ENCODE data around the gene C4orf50.

The C4orf50 gene

GRCh38 chr4:5956285-5957021 lies 61.8 kb downstream of the C4orf50 start:
- Histone ChIP-seq H3F3A (ENCODE audit: insufficient read depth, low read length) (no peaks in the 10 kb centered on the region), H3K4me3 (ENCODE audit: low read depth, low read length, poor library complexity, severe bottlenecking) (peak overlapping the region; percentile 10), H3K4me2 (ENCODE audit: low read length) (no peak overlapping the region; the same call in 1 of the 2 replicates), H3K9ac (ENCODE audit: low read length) (no peak overlapping the region), H4K20me1 (ENCODE audit: insufficient read depth, low read length) (no peaks in the 10 kb centered on the region), H3K27me3 (ENCODE audit: insufficient read depth, low read length) (no peaks in the 10 kb centered on the region), H3K36me3 (ENCODE audit: insufficient read depth, low read length) (no peaks in the 10 kb centered on the region), H3K9me2 (ENCODE audit: low read depth, low read length) (no peaks in the 10 kb centered on the region), H3K79me2 (ENCODE audit: insufficient read depth, low read length) (no peaks in the 10 kb centered on the region), H2AFZ (ENCODE audit: low read length) (no peak overlapping the region), H3K9me3 (ENCODE audit: low read length) (no peaks in the 10 kb centered on the region), H3K4me1 (ENCODE audit: insufficient read depth, low read length, severe bottlenecking) (no peaks in the 10 kb centered on the region), H3K27ac (ENCODE audit: low read depth, low read length, poor library complexity, severe bottlenecking) (no peak overlapping the region)
- TF ChIP-seq EZH2 (IDR thresholded peaks at IDR 0.05; ENCODE audit: borderline replicate concordance, low read length): no peak
- TF ChIP-seq, protein P1, sequence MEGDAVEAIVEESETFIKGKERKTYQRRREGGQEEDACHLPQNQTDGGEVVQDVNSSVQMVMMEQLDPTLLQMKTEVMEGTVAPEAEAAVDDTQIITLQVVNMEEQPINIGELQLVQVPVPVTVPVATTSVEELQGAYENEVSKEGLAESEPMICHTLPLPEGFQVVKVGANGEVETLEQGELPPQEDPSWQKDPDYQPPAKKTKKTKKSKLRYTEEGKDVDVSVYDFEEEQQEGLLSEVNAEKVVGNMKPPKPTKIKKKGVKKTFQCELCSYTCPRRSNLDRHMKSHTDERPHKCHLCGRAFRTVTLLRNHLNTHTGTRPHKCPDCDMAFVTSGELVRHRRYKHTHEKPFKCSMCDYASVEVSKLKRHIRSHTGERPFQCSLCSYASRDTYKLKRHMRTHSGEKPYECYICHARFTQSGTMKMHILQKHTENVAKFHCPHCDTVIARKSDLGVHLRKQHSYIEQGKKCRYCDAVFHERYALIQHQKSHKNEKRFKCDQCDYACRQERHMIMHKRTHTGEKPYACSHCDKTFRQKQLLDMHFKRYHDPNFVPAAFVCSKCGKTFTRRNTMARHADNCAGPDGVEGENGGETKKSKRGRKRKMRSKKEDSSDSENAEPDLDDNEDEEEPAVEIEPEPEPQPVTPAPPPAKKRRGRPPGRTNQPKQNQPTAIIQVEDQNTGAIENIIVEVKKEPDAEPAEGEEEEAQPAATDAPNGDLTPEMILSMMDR (IDR thresholded peaks at IDR 0.05; ENCODE audit: low read length): no peak

DNA sequence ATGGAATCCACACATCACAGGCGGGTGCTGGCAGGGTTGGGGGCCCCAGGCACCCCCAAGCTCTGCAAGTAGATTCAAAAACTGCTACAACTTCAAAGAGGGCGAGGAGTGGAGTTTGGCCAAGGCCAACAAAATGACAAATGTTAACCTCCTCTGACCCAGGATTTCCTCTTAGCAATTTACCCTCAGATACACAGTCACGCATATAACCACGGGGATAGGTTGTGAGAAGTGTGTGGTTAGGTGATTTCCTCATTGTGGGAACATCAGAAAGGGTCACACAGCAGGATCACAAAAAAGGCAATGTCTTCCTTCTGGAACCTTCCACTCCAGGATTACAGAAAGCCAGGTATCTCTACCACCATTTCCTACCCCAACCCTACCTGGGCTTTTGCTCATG lies 62.4 kb downstream of the C4orf50 start:
- H3K27ac ChIP-seq (ENCODE audit: low read depth, low read length, poor library complexity, severe bottlenecking): no peak overlapping the region
- no peaks in the 10 kb centered on the region for H4K20me1 ChIP-seq (ENCODE audit: insufficient read depth, low read length)
- H3K4me2 ChIP-seq (ENCODE audit: low read length): no peak overlapping the region
- H3K27me3 ChIP-seq (ENCODE audit: insufficient read depth, low read length): no peaks in the 10 kb centered on the region
- H3K9ac ChIP-seq (ENCODE audit: low read length): no peak overlapping the region
- TF ChIP-seq EZH2 (IDR thresholded peaks at IDR 0.05; ENCODE audit: borderline replicate concordance, low read length): no peak
- TF ChIP-seq, protein P1 (IDR thresholded peaks at IDR 0.05; ENCODE audit: low read length): no peak
- no peaks in the 10 kb centered on the region for H3K9me2 ChIP-seq (ENCODE audit: low read depth, low read length)
- no peaks in the 10 kb centered on the region for H3K36me3 ChIP-seq (ENCODE audit: insufficient read depth, low read length)
- H3K9me3 ChIP-seq (ENCODE audit: low read length): no peaks in the 10 kb centered on the region
- no peaks in the 10 kb centered on the region for H3F3A ChIP-seq (ENCODE audit: insufficient read depth, low read length)
- H3K4me1 ChIP-seq (ENCODE audit: insufficient read depth, low read length, severe bottlenecking): no peaks in the 10 kb centered on the region
- H3K4me3 ChIP-seq (ENCODE audit: low read depth, low read length, poor library complexity, severe bottlenecking): no peak overlapping the region
- no peaks in the 10 kb centered on the region for H3K79me2 ChIP-seq (ENCODE audit: insufficient read depth, low read length)
- H2AFZ ChIP-seq (ENCODE audit: low read length): no peak overlapping the region

DNA sequence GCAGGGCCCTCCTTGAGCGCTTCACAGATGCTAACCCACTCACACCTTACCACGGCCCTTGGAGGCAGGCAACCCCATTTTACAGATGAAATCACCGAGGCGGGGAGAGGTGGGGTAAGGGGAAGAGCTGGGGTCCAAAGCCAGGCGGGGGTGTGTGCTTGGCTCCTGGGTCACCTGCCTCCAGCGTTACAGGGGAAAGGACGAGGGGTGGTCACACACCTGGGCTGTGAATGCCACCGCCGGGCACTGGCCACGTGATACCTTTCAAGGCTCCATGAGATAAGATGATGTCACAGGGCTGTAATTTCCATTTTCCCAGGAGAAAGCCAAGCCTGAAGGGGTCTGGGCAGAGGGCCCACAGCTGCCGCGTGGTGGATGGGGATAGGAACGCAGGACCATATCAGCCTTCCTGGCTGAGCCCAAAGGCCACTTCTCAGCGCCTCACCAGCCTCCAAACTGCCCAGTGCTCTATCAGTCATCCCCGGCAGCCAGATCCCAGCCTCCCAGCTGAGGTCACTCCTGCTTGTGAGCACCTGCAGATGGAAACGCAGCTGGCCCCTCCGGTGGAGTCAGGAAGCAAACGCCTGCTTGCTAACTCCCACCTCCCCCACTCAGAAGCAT lies 62.9 kb downstream of the C4orf50 start:
- Histone ChIP-seq H4K20me1 (ENCODE audit: insufficient read depth, low read length) (no peaks in the 10 kb centered on the region), H3K27me3 (ENCODE audit: insufficient read depth, low read length) (no peaks in the 10 kb centered on the region), H3K9me2 (ENCODE audit: low read depth, low read length) (no peaks in the 10 kb centered on the region), H3K4me2 (ENCODE audit: low read length) (no peak overlapping the region), H3K79me2 (ENCODE audit: insufficient read depth, low read length) (no peaks in the 10 kb centered on the region), H3K4me3 (ENCODE audit: low read depth, low read length, poor library complexity, severe bottlenecking) (no peak overlapping the region), H3K9ac (ENCODE audit: low read length) (no peak overlapping the region), H2AFZ (ENCODE audit: low read length) (no peak overlapping the region), H3K9me3 (ENCODE audit: low read length) (no peaks in the 10 kb centered on the region), H3K4me1 (ENCODE audit: insufficient read depth, low read length, severe bottlenecking) (no peaks in the 10 kb centered on the region), H3K36me3 (ENCODE audit: insufficient read depth, low read length) (no peaks in the 10 kb centered on the region), H3F3A (ENCODE audit: insufficient read depth, low read length) (no peaks in the 10 kb centered on the region), H3K27ac (ENCODE audit: low read depth, low read length, poor library complexity, severe bottlenecking) (no peak overlapping the region)
- no peak for TF ChIP-seq EZH2 (IDR thresholded peaks at IDR 0.05; ENCODE audit: borderline replicate concordance, low read length)
- TF ChIP-seq, protein P1 (IDR thresholded peaks at IDR 0.05; ENCODE audit: low read length): no peak

Measured in OCI-LY1 (cell line).